ENCODE data around the gene ATF6.

ATF6 gene

DNA sequence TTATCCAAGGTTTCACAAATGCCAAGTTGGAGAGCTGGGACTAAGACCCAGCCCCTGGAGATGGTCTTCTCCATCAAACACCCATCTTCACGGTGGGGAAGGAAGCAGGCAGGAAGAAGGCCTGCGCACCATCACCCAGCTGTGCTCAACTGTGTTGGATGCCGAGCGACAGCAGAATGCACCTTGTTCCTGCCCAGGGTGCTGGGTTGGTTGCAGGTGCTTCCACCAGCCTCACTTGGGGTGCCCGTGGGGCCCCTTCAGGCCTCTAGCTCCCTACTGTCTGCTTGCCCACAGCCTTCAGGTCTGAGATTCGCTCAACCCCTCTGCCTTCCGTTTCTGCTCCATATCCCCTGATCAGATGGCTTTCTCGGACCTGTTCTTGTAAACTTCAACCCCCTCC, 215.0 kb downstream of the ATF6 start:
- TF ChIP-seq TARDBP (IDR thresholded peaks at IDR 0.05) (no peak), L3MBTL2 (conservative IDR thresholded peaks at IDR 0.05) (no peak), FOXA1 (IDR thresholded peaks at IDR 0.05) (no peak), SUZ12 (IDR thresholded peaks at IDR 0.05) (no peak), NFRKB (IDR thresholded peaks at IDR 0.05) (no peak), HDGF (IDR thresholded peaks at IDR 0.05; ENCODE audit: borderline replicate concordance) (no peak), FOXK2 (IDR thresholded peaks at IDR 0.05) (no peak), LEF1 (IDR thresholded peaks at IDR 0.05; ENCODE audit: borderline replicate concordance) (no peak), ZNF384 (IDR thresholded peaks at IDR 0.05) (no peak), ELF4 (IDR thresholded peaks at IDR 0.05) (no peak)
- TF ChIP-seq, protein P1, sequence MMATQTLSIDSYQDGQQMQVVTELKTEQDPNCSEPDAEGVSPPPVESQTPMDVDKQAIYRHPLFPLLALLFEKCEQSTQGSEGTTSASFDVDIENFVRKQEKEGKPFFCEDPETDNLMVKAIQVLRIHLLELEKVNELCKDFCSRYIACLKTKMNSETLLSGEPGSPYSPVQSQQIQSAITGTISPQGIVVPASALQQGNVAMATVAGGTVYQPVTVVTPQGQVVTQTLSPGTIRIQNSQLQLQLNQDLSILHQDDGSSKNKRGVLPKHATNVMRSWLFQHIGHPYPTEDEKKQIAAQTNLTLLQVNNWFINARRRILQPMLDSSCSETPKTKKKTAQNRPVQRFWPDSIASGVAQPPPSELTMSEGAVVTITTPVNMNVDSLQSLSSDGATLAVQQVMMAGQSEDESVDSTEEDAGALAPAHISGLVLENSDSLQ (IDR thresholded peaks at IDR 0.05) = no peak
- ChIA-PET CTCF (no interaction called here), POLR2A (no interaction called here)
- DNase-seq (ENCODE audit: extremely low spot score) = no peak

DNA sequence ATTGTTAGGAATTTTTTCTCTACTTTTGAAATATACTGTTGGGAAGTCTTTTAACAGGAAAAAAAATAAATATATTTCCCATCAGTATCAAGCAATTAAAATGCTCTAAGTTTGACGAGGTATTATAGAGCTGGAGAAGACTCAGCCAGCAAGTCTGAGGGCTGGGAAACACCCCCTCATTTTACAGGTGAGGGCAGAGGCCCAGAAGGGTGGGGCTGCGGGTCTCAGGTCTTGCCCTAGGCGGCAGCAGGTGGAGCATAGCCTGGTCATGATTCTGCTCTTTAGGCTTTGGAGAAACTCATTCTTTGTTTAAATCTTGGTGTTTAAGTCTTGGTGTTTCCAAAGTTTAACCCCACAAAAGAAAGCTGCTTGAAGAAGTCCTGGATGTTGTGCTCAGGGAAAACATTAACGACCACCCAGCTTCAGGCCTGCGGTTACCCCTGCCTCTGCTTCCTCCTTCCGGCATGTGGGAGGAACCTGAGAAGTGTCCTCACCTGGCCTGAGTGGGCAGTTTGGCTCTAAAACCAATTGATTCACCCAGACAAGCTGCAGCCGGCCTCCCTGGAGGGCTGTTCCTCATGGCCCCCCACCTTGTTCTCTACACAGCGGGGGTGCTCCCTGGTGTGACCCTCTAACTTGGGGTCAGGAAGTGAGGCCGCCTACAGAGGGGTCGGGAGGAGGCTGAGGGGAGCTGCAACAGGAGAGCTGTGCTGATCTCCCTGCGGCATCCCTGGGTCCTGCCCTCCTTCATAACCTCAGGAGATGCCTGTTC, 215.8 kb downstream of the ATF6 start:
- TF ChIP-seq ELF4 (IDR thresholded peaks at IDR 0.05) (no peak), FOXM1 (IDR thresholded peaks at IDR 0.05; ENCODE audit: borderline replicate concordance) (no peak), ZNF384 (IDR thresholded peaks at IDR 0.05) (no peak), L3MBTL2 (conservative IDR thresholded peaks at IDR 0.05) (no peak), FOXA1 (IDR thresholded peaks at IDR 0.05) (no peak), BHLHE40 (IDR thresholded peaks at IDR 0.05; ENCODE audit: borderline replicate concordance) (no peak), CTBP1 (IDR thresholded peaks at IDR 0.05; ENCODE audit: borderline replicate concordance) (no peak), SP1 (IDR thresholded peaks at IDR 0.05) (no peak), FOXK2 (IDR thresholded peaks at IDR 0.05) (no peak)
- no peak for DNase-seq (ENCODE audit: extremely low spot score)
- POLR2A ChIA-PET = no interaction called here

DNA sequence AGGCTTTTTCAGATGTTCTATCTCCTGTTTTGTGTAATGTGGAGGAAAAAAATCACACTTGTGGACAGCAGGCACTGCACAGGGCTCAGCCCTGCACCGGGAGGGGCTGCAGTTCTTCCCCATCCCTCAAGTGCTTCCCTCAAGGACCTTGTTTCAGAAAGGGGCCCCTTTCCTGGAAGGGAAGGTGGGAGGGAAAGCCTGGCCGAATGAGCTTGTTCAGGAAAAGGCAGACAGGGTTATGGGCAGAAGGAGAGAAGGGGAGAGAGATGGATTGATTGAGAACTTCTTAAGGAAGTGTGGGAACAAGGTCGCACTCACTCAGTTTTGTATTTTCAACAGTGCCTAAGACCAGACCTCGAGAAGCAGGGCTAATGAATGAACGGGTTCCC, 216.4 kb downstream of the ATF6 start:
- DNase-seq (ENCODE audit: extremely low spot score) = no peak
- ChIA-PET CTCF (no interaction called here), POLR2A (no interaction called here)
- TF ChIP-seq NFRKB (IDR thresholded peaks at IDR 0.05) (no peak), FOXK2 (IDR thresholded peaks at IDR 0.05) (no peak), LEF1 (IDR thresholded peaks at IDR 0.05; ENCODE audit: borderline replicate concordance) (no peak), ARNT (IDR thresholded peaks at IDR 0.05) (no peak)

More for the DNA sequence above, 215.8 kb downstream of the ATF6 start:
- CTCF ChIA-PET = no interaction called here

DNA sequence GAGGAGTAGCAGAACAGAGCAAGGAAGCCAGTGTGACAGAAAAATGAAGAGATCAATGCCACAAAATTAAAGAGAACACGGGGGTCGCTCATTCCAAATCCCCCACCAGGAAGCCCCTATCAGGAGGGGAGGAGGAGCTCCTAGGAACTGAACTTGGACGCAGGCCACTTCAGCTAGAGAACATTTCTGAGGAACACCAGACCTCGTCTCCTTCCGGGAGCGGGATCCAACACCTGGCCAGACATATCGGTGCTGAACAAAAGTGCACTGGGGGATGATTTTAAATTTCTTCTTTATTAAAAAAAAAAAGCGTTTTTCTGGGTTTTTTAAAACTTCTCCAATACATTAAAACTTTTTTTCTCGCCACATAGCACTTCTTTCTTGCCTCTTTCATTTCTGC, 216.8 kb downstream of the ATF6 start:
- CTCF ChIA-PET = no interaction called here
- no peak for TF ChIP-seq SP1 (IDR thresholded peaks at IDR 0.05)
- TF ChIP-seq ELF4 (IDR thresholded peaks at IDR 0.05) = no peak
- no peak for TF ChIP-seq FOXK2 (IDR thresholded peaks at IDR 0.05)
- no peak for TF ChIP-seq NFRKB (IDR thresholded peaks at IDR 0.05)
- no peak for TF ChIP-seq TARDBP (IDR thresholded peaks at IDR 0.05)
- no peak for TF ChIP-seq LEF1 (IDR thresholded peaks at IDR 0.05; ENCODE audit: borderline replicate concordance)
- no peak for TF ChIP-seq SUZ12 (IDR thresholded peaks at IDR 0.05)
- POLR2A ChIA-PET = no interaction called here
- DNase-seq (ENCODE audit: extremely low spot score) = no peak

- no peak for TF ChIP-seq L3MBTL2 (conservative IDR thresholded peaks at IDR 0.05)
- TF ChIP-seq, protein P1 (IDR thresholded peaks at IDR 0.05) = no peak
- no peak for TF ChIP-seq FOXM1 (IDR thresholded peaks at IDR 0.05; ENCODE audit: borderline replicate concordance)
- DNase-seq (ENCODE audit: extremely low spot score) = no peak
- ChIA-PET CTCF (no interaction called here), POLR2A (no interaction called here)
Observed at GRCh38 chr1:161983725-161984124, 217.6 kb downstream of the ATF6 start.

- TF ChIP-seq CTBP1 (IDR thresholded peaks at IDR 0.05; ENCODE audit: borderline replicate concordance) = no peak
- TF ChIP-seq FOXA1 (IDR thresholded peaks at IDR 0.05) = no peak
- TF ChIP-seq SUZ12 (IDR thresholded peaks at IDR 0.05) = no peak
- no peak for TF ChIP-seq SP1 (IDR thresholded peaks at IDR 0.05)
- TF ChIP-seq NFRKB (IDR thresholded peaks at IDR 0.05) = no peak
- CTCF ChIA-PET = no interaction called here
- DNase-seq (ENCODE audit: extremely low spot score) = no peak
- POLR2A ChIA-PET = no interaction called here
Observed at GRCh38 chr1:161985301-161985822, 219.2 kb downstream of the ATF6 start.

DNA sequence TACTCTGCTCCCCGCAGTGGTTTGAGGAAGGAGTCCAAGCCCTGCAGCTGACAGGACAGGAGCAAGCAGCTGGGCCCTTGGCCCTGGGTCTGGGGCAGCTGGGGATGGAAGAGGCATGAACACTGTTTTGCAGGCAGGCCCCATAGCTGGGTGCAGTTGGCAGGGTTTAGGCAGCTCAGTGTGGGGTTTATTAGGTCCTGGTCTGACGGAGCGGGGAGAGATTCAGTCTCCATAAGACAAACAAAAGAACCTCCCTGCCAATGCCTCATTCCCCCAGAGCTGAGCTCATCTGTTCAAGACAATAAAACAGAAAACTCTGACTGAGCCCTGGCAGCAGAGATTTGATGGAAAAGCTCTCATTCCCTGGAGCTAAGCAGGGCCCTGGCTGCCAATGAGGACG, 220.2 kb downstream of the ATF6 start:
- TF ChIP-seq HDGF (IDR thresholded peaks at IDR 0.05; ENCODE audit: borderline replicate concordance) = no peak
- CTCF ChIA-PET = no interaction called here
- DNase-seq (ENCODE audit: extremely low spot score) = no peak
- POLR2A ChIA-PET = no interaction called here

DNA sequence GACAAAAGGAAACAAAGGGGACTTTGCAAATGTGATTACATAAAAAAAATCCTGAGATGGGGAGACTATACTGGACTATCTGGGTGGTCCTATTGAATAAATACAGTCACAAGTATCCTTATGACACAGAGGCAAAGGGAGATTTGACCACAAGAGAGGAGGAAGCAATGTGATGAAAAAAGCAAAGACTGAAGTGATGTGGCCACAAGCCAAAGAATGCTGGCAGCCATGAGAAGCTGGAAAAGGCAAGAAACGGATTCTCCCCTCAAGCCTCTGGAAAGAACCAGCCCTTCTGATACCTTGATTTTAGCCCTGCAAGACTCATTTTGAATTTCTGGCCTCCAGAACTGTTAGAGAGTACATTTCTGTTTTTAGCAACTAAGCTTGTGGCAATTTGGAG, 221.2 kb downstream of the ATF6 start:
- CTCF ChIA-PET = no interaction called here
- POLR2A ChIA-PET = no interaction called here
- no peak for TF ChIP-seq L3MBTL2 (conservative IDR thresholded peaks at IDR 0.05)
- no peak for TF ChIP-seq FOXK2 (IDR thresholded peaks at IDR 0.05)
- no peak for TF ChIP-seq SP1 (IDR thresholded peaks at IDR 0.05)
- no peak for TF ChIP-seq FOXA1 (IDR thresholded peaks at IDR 0.05)
- TF ChIP-seq ELF4 (IDR thresholded peaks at IDR 0.05) = no peak
- TF ChIP-seq, protein P1 (IDR thresholded peaks at IDR 0.05) = no peak
- no peak for TF ChIP-seq NFRKB (IDR thresholded peaks at IDR 0.05)
- TF ChIP-seq CTBP1 (IDR thresholded peaks at IDR 0.05; ENCODE audit: borderline replicate concordance) = no peak
- TF ChIP-seq ZNF384 (IDR thresholded peaks at IDR 0.05) = no peak
- TF ChIP-seq HDGF (IDR thresholded peaks at IDR 0.05; ENCODE audit: borderline replicate concordance) = no peak
- TF ChIP-seq ARNT (IDR thresholded peaks at IDR 0.05) = no peak
- no peak for TF ChIP-seq BHLHE40 (IDR thresholded peaks at IDR 0.05; ENCODE audit: borderline replicate concordance)
- no peak for TF ChIP-seq SUZ12 (IDR thresholded peaks at IDR 0.05)
- TF ChIP-seq TARDBP (IDR thresholded peaks at IDR 0.05) = no peak
- DNase-seq (ENCODE audit: extremely low spot score) = no peak

All from HEK293T (cell line).